Measurements from ENCODE around the gene RDX.
"Not testable (repeated sequence)": the region's sequence is repeated elsewhere in the genome, so short reads cannot be mapped to it uniquely, and the experiment has no call there.

RDX gene

DNA sequence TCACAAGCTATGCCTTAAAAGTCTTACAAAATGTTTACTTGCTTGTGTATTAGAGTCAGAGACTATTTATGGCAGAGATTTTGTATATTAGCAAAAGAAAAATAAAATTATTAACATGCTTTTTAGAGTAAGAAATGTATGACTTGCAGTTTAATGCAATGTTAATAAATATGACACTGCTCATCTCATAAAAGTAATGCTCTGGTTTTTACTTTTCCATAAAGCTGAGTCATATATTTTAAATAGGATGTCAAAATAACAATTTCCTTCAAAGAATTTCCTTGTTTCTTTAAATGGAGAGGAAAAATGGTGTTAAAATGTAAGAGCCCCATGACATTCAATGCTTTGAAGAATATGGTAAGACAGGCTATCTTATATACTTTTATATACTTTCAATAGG lies 16.3 kb upstream of the RDX start:
- Histone ChIP-seq H3K27ac (ENCODE audit: low read length) (no peak overlapping the region), H3K4me2 (ENCODE audit: insufficient read depth, low read length) (no peak overlapping the region), H2AFZ (ENCODE audit: low read depth, low read length) (no peak overlapping the region), H3K27me3 (ENCODE audit: insufficient read depth, low read length, poor library complexity) (no peaks in the 10 kb centered on the region), H4K20me1 (ENCODE audit: insufficient read depth, low read length) (no peaks in the 10 kb centered on the region), H3K4me3 (ENCODE audit: low read depth in 1 of 2, low read length in 2 of 2) (no peak overlapping the region), H3K9ac (ENCODE audit: low read depth, low read length) (no peak overlapping the region), H3K9me3 (ENCODE audit: insufficient read depth, low read length, severe bottlenecking) (no peaks in the 10 kb centered on the region), H3K79me2 (ENCODE audit: insufficient read depth, low read length) (no peaks in the 10 kb centered on the region), H3K36me3 (ENCODE audit: insufficient read depth, low read length) (no peaks in the 10 kb centered on the region), H3K4me1 (ENCODE audit: insufficient read depth, low read length) (no peaks in the 10 kb centered on the region)
- ATAC-seq (ENCODE audit: insufficient read depth, low read depth) = no peak
- TF ChIP-seq, protein P1, sequence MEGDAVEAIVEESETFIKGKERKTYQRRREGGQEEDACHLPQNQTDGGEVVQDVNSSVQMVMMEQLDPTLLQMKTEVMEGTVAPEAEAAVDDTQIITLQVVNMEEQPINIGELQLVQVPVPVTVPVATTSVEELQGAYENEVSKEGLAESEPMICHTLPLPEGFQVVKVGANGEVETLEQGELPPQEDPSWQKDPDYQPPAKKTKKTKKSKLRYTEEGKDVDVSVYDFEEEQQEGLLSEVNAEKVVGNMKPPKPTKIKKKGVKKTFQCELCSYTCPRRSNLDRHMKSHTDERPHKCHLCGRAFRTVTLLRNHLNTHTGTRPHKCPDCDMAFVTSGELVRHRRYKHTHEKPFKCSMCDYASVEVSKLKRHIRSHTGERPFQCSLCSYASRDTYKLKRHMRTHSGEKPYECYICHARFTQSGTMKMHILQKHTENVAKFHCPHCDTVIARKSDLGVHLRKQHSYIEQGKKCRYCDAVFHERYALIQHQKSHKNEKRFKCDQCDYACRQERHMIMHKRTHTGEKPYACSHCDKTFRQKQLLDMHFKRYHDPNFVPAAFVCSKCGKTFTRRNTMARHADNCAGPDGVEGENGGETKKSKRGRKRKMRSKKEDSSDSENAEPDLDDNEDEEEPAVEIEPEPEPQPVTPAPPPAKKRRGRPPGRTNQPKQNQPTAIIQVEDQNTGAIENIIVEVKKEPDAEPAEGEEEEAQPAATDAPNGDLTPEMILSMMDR (IDR thresholded peaks at IDR 0.05; ENCODE audit: borderline replicate concordance, extremely low read depth, low read length, poor library complexity, severe bottlenecking) = no peak
- no peak for DNase-seq

DNA sequence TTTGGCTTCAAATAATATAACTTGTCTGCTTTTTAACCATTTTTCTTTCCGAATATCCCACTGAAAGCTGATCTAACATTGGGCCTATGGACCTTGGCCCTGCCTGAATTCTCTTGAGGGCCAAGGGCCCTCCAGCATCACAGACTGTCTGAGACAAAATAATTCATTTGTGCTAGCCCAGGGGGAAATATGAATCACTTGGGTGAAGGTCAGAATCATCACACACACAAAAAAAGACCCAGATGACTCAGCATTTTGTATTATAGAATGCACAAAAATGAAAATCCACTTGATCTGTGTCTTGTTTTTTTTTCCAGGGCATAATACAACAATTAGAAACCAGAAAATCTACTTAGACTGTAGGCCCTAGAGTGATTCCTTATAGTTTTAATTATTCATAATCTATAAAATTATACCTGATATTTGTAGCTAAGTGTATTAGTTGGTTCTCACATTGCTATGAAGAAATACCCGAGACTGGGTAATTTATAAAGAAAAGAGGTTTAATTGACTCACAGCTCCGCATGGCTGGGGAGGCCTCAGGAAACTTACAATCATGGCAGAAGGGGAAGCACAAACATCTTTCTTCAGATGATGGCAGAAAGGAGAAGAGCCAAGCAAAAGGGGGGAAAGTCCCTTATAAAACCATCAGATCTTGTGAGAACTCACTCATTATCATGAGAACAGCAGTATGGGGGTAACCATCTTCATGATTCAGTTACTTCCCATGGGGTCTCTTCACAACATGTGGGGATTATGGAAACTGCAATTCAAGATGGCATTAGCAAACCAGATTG lies 15.6 kb upstream of the RDX start:
- ATAC-seq (ENCODE audit: insufficient read depth, low read depth) = no peak
- Histone ChIP-seq H3K79me2 (ENCODE audit: insufficient read depth, low read length) (no peaks in the 10 kb centered on the region), H3K36me3 (ENCODE audit: insufficient read depth, low read length) (no peaks in the 10 kb centered on the region), H3K9ac (ENCODE audit: low read depth, low read length) (no peak overlapping the region), H3K27ac (ENCODE audit: low read length) (no peak overlapping the region), H4K20me1 (ENCODE audit: insufficient read depth, low read length) (no peaks in the 10 kb centered on the region), H3K4me3 (ENCODE audit: low read depth in 1 of 2, low read length in 2 of 2) (no peak overlapping the region), H2AFZ (ENCODE audit: low read depth, low read length) (no peak overlapping the region), H3K4me2 (ENCODE audit: insufficient read depth, low read length) (no peak overlapping the region), H3K9me3 (ENCODE audit: insufficient read depth, low read length, severe bottlenecking) (no peaks in the 10 kb centered on the region), H3K4me1 (ENCODE audit: insufficient read depth, low read length) (no peaks in the 10 kb centered on the region), H3K27me3 (ENCODE audit: insufficient read depth, low read length, poor library complexity) (no peaks in the 10 kb centered on the region)
- DNase-seq = no peak
- TF ChIP-seq, protein P1 (IDR thresholded peaks at IDR 0.05; ENCODE audit: borderline replicate concordance, extremely low read depth, low read length, poor library complexity, severe bottlenecking) = no peak
- no peak for TF ChIP-seq EZH2 (IDR thresholded peaks at IDR 0.05; ENCODE audit: borderline replicate concordance, low read depth, low read length, severe bottlenecking)

DNA sequence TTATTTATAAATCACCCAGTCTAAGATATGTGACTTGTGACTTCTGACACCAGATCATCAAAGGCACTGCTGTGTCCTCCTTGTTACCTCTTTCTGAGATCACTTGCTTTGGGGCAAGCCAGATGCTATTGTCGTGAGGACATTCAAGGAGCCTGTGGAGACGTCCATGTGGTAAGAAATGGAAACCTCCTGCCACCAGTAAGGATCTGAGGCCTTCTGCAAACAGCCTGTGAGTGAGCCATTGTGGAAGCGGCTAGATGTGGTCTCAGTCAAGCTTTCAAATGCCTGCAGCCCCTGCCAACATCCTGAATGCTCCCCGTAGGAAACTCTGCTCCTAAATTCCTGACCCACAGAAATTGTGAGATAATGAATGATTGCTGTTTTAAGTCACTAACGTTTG lies 11.7 kb upstream of the RDX start:
- H3K4me1 ChIP-seq (ENCODE audit: insufficient read depth, low read length) = no peaks in the 10 kb centered on the region
- no peaks in the 10 kb centered on the region for H3K36me3 ChIP-seq (ENCODE audit: insufficient read depth, low read length)
- H4K20me1 ChIP-seq (ENCODE audit: insufficient read depth, low read length) = no peaks in the 10 kb centered on the region
- no peak overlapping the region for H3K4me2 ChIP-seq (ENCODE audit: insufficient read depth, low read length)
- no peaks in the 10 kb centered on the region for H3K9me3 ChIP-seq (ENCODE audit: insufficient read depth, low read length, severe bottlenecking)
- TF ChIP-seq EZH2 (IDR thresholded peaks at IDR 0.05; ENCODE audit: borderline replicate concordance, low read depth, low read length, severe bottlenecking) = no peak
- TF ChIP-seq, protein P1 (IDR thresholded peaks at IDR 0.05; ENCODE audit: borderline replicate concordance, extremely low read depth, low read length, poor library complexity, severe bottlenecking) = no peak
- no peak overlapping the region for H3K4me3 ChIP-seq (ENCODE audit: low read depth in 1 of 2, low read length in 2 of 2)
- H2AFZ ChIP-seq (ENCODE audit: low read depth, low read length) = no peak overlapping the region
- ATAC-seq (ENCODE audit: insufficient read depth, low read depth) (no peak), DNase-seq (no peak)
- no peak overlapping the region for H3K27ac ChIP-seq (ENCODE audit: low read length)
- no peaks in the 10 kb centered on the region for H3K27me3 ChIP-seq (ENCODE audit: insufficient read depth, low read length, poor library complexity)
- no peaks in the 10 kb centered on the region for H3K79me2 ChIP-seq (ENCODE audit: insufficient read depth, low read length)
- no peak overlapping the region for H3K9ac ChIP-seq (ENCODE audit: low read depth, low read length)

DNA sequence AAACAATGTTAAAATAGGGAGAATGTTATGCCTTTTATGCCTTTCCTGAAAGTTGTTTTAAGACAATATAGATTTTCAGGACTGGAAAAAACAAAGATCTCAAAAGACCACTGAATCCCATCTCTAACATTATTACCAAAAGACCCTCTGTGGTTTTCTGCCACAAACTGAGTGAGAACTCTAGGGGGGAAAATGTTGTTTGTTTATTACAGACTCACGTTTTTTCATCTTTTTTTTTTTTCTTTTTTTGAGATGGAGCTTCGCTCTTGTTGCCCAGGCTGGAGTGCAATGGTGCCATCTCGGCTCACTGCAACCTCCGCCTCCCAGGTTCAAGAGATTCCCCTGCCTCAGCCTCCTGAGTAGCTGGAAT lies 9.6 kb upstream of the RDX start:
- H3K27ac ChIP-seq (ENCODE audit: low read length); H4K20me1 ChIP-seq (ENCODE audit: insufficient read depth, low read length); H3K4me2 ChIP-seq (ENCODE audit: insufficient read depth, low read length); H3K9me3 ChIP-seq (ENCODE audit: insufficient read depth, low read length, severe bottlenecking); H3K27me3 ChIP-seq (ENCODE audit: insufficient read depth, low read length, poor library complexity); ATAC-seq (ENCODE audit: insufficient read depth, low read depth); H3K9ac ChIP-seq (ENCODE audit: low read depth, low read length); H3K79me2 ChIP-seq (ENCODE audit: insufficient read depth, low read length); H3K4me3 ChIP-seq (ENCODE audit: low read depth in 1 of 2, low read length in 2 of 2); H2AFZ ChIP-seq (ENCODE audit: low read depth, low read length); H3K4me1 ChIP-seq (ENCODE audit: insufficient read depth, low read length); DNase-seq; H3K36me3 ChIP-seq (ENCODE audit: insufficient read depth, low read length): not testable (repeated sequence)

Measured in DND-41 (cell line).